HEK293 (cell line): Measurements from ENCODE around the gene ENO3.

Source experiments
- GLIS1 ChIP-seq: fragments of 450-650 bp; formaldehyde crosslinking; IDR thresholded peaks from 2 replicates; pipeline ENCODE4 v1.5.1; 2016; ENCODE audit warnings: missing biosample characterization, missing genetic modification characterization
- KLF7 ChIP-seq: fragments of 450-650 bp; formaldehyde crosslinking; IDR thresholded peaks from 2 replicates; pipeline ENCODE4 v1.5.1; 2016; ENCODE audit warnings: missing biosample characterization, missing genetic modification characterization, borderline replicate concordance
- SP2 ChIP-seq: fragments of 450-650 bp; formaldehyde crosslinking; IDR thresholded peaks from 2 replicates; pipeline ENCODE4 v1.5.1; 2016; ENCODE audit warnings: missing biosample characterization, missing genetic modification characterization
- ZNF146 ChIP-seq: fragments of 450-650 bp; formaldehyde crosslinking; IDR thresholded peaks from 2 replicates; pipeline ENCODE4 v1.5.1; 2016; ENCODE audit warnings: missing biosample characterization, missing genetic modification characterization
- ZNF2 ChIP-seq: fragments of 450-650 bp; formaldehyde crosslinking; IDR thresholded peaks from 2 replicates; pipeline ENCODE4 v1.5.1; 2016; ENCODE audit warnings: missing biosample characterization, missing genetic modification characterization
- ZNF324 ChIP-seq: fragments of 450-650 bp; formaldehyde crosslinking; IDR thresholded peaks from 2 replicates; pipeline ENCODE4 v1.5.1; 2016; ENCODE audit warnings: missing biosample characterization, missing genetic modification characterization
- ZNF335 ChIP-seq: fragments of 450-650 bp; formaldehyde crosslinking; conservative IDR thresholded peaks from 2 replicates; pipeline ENCODE4 v1.5.1; 2016; ENCODE audit warnings: missing biosample characterization, missing genetic modification characterization
- ZNF560 ChIP-seq: fragments of 450-650 bp; formaldehyde crosslinking; IDR thresholded peaks from 2 replicates; pipeline ENCODE4 v1.5.1; 2017; ENCODE audit warnings: missing biosample characterization, missing genetic modification characterization, borderline replicate concordance
- ZNF585B ChIP-seq: fragments of 450-650 bp; formaldehyde crosslinking; IDR thresholded peaks from 2 replicates; pipeline ENCODE4 v1.5.1; 2016; ENCODE audit warnings: missing biosample characterization, missing genetic modification characterization
- ZNF677 ChIP-seq: fragments of 450-650 bp; IDR thresholded peaks from 2 replicates; pipeline ENCODE4 v1.5.0; 2018; ENCODE audit warnings: missing biosample characterization, mild to moderate bottlenecking, missing genetic modification characterization, moderate library complexity
- ZSCAN23 ChIP-seq: fragments of 450-650 bp; formaldehyde crosslinking; IDR thresholded peaks from 2 replicates; pipeline ENCODE4 v1.5.1; 2016; ENCODE audit warnings: missing biosample characterization, missing genetic modification characterization
- ZXDB ChIP-seq: fragments of 450-650 bp; formaldehyde crosslinking; IDR thresholded peaks from 2 replicates; pipeline ENCODE4 v1.5.1; 2016; ENCODE audit warnings: missing biosample characterization, missing genetic modification characterization
- TF ChIP-seq, protein P1 (sequence below): fragments of 450-650 bp; formaldehyde crosslinking; conservative IDR thresholded peaks from 2 replicates; pipeline ENCODE4 v1.5.1; 2016; ENCODE audit warnings: low read depth, missing biosample characterization, missing genetic modification characterization
- TF ChIP-seq, protein P2 (sequence below): fragments of 450-650 bp; formaldehyde crosslinking; IDR thresholded peaks from 2 replicates; pipeline ENCODE4 v1.5.1; 2016; ENCODE audit warnings: missing biosample characterization, missing genetic modification characterization
- TF ChIP-seq, protein P3 (sequence below): fragments of 450-650 bp; formaldehyde crosslinking; IDR thresholded peaks from 2 replicates; pipeline ENCODE4 v1.5.1; 2016; ENCODE audit warnings: missing biosample characterization, missing genetic modification characterization
- TF ChIP-seq, protein P4 (sequence below): fragments of 450-650 bp; formaldehyde crosslinking; IDR thresholded peaks from 2 replicates; pipeline ENCODE4 v1.5.1; 2016; ENCODE audit warnings: missing biosample characterization, missing genetic modification characterization
- TF ChIP-seq, protein P5 (sequence below): fragments of 450-650 bp; formaldehyde crosslinking; IDR thresholded peaks from 2 replicates; pipeline ENCODE4 v1.5.1; 2016; ENCODE audit warnings: missing biosample characterization, missing genetic modification characterization
- TF ChIP-seq, protein P6 (sequence below): IDR thresholded peaks from 2 replicates; pipeline ENCODE4 v1.6.1; 2011; ENCODE audit warnings: mild to moderate bottlenecking, low read depth, low read length, borderline replicate concordance
- TF ChIP-seq, protein P7 (sequence below): fragments of 450-650 bp; formaldehyde crosslinking; IDR thresholded peaks from 2 replicates; pipeline ENCODE4 v1.5.1; 2016; ENCODE audit warnings: missing biosample characterization, missing genetic modification characterization
- TF ChIP-seq, protein P8 (sequence below): fragments of 450-650 bp; formaldehyde crosslinking; IDR thresholded peaks from 2 replicates; pipeline ENCODE4 v1.5.0; 2017; ENCODE audit warnings: missing biosample characterization, missing genetic modification characterization, borderline replicate concordance
- TF ChIP-seq, protein P9 (sequence below): fragments of 450-650 bp; formaldehyde crosslinking; IDR thresholded peaks from 2 replicates; pipeline ENCODE4 v1.5.1; 2016; ENCODE audit warnings: missing biosample characterization, missing genetic modification characterization

ENO3 gene

DNA sequence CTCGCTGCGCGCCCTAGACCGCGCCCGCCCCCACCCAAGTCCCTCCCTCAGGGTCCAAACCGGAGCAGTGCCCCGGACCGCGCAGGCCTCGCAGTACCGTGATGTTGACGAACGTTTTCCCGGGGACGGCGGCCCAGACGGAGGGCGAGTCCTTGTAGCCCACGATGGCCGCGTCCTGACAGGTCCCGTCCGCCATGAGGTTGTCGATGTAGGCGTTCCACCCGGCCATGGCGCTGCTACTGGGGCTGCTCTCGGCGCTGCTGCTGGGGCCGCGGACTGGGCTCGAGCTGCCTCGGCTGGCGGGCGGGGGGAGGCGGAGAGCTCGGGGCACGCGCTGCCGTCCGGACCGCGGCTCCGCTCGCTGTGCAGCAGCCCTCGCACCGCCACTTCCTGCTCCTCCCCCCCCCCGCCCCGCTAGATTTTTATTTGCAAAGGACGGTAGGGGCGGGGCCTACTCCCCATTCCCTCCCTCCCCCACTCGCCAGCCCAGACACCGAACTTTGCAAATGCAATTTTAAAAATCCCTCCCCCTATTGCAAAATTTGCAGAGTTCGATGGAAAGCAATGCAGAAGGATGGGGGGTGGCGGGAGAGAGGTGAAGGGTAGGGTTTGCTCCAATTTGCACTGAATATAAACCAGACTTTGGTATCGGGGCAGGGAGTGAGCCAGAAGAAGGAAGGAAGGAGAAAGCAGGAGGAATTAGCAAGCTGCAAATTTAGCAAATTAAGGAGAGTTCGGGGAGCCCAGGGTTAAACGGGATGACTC, 2.6 kb upstream of the ENO3 start, which contains the start of gene PFN1 (continued):
- TF ChIP-seq, protein P1, sequence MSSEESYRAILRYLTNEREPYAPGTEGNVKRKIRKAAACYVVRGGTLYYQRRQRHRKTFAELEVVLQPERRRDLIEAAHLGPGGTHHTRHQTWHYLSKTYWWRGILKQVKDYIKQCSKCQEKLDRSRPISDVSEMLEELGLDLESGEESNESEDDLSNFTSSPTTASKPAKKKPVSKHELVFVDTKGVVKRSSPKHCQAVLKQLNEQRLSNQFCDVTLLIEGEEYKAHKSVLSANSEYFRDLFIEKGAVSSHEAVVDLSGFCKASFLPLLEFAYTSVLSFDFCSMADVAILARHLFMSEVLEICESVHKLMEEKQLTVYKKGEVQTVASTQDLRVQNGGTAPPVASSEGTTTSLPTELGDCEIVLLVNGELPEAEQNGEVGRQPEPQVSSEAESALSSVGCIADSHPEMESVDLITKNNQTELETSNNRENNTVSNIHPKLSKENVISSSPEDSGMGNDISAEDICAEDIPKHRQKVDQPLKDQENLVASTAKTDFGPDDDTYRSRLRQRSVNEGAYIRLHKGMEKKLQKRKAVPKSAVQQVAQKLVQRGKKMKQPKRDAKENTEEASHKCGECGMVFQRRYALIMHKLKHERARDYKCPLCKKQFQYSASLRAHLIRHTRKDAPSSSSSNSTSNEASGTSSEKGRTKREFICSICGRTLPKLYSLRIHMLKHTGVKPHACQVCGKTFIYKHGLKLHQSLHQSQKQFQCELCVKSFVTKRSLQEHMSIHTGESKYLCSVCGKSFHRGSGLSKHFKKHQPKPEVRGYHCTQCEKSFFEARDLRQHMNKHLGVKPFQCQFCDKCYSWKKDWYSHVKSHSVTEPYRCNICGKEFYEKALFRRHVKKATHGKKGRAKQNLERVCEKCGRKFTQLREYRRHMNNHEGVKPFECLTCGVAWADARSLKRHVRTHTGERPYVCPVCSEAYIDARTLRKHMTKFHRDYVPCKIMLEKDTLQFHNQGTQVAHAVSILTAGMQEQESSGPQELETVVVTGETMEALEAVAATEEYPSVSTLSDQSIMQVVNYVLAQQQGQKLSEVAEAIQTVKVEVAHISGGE (tag by site-specific recombination), result peak; percentile 92
- TF ChIP-seq, protein P2, sequence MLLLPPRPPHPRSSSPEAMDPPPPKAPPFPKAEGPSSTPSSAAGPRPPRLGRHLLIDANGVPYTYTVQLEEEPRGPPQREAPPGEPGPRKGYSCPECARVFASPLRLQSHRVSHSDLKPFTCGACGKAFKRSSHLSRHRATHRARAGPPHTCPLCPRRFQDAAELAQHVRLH (tag by site-specific recombination), result peak; percentile 37; the same call in 1 of the 2 replicates
- peak; percentile 85 for TF ChIP-seq ZSCAN23
- peak; percentile 5; the same call in 1 of the 2 replicates for TF ChIP-seq ZXDB
- TF ChIP-seq, protein P3, sequence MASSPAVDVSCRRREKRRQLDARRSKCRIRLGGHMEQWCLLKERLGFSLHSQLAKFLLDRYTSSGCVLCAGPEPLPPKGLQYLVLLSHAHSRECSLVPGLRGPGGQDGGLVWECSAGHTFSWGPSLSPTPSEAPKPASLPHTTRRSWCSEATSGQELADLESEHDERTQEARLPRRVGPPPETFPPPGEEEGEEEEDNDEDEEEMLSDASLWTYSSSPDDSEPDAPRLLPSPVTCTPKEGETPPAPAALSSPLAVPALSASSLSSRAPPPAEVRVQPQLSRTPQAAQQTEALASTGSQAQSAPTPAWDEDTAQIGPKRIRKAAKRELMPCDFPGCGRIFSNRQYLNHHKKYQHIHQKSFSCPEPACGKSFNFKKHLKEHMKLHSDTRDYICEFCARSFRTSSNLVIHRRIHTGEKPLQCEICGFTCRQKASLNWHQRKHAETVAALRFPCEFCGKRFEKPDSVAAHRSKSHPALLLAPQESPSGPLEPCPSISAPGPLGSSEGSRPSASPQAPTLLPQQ (tag by site-specific recombination), result 0 out of 2 replicates have a peak, but pooled peaks have one; percentile 18
- 0 out of 2 replicates have a peak, but pooled peaks have one; percentile 11 for TF ChIP-seq ZNF2 (tag by site-specific recombination)
- TF ChIP-seq SP2 (tag by site-specific recombination), result peak; percentile 14
- peak; percentile 34; the same call in 1 of the 2 replicates for TF ChIP-seq KLF7 (tag by site-specific recombination)
- TF ChIP-seq ZNF146 (tag by site-specific recombination), result peak; percentile 13; the same call in 1 of the 2 replicates
- peak; percentile 13; the same call in 1 of the 2 replicates for TF ChIP-seq GLIS1 (tag by site-specific recombination)
- TF ChIP-seq, protein P4, sequence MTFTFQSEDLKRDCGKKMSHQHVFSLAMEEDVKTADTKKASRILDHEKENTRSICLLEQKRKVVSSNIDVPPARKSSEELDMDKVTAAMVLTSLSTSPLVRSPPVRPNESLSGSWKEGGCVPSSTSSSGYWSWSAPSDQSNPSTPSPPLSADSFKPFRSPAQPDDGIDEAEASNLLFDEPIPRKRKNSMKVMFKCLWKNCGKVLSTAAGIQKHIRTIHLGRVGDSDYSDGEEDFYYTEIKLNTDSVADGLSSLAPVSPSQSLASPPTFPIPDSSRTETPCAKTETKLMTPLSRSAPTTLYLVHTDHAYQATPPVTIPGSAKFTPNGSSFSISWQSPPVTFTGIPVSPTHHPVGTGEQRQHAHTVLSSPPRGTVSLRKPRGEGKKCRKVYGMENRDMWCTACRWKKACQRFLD (tag by site-specific recombination), result no peak
- TF ChIP-seq, protein P5, sequence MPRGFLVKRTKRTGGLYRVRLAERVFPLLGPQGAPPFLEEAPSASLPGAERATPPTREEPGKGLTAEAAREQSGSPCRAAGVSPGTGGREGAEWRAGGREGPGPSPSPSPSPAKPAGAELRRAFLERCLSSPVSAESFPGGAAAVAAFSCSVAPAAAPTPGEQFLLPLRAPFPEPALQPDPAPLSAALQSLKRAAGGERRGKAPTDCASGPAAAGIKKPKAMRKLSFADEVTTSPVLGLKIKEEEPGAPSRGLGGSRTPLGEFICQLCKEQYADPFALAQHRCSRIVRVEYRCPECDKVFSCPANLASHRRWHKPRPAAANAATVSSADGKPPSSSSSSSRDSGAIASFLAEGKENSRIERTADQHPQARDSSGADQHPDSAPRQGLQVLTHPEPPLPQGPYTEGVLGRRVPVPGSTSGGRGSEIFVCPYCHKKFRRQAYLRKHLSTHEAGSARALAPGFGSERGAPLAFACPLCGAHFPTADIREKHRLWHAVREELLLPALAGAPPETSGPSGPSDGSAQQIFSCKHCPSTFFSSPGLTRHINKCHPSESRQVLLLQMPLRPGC (tag by site-specific recombination), result no peak
- TF ChIP-seq, protein P6, sequence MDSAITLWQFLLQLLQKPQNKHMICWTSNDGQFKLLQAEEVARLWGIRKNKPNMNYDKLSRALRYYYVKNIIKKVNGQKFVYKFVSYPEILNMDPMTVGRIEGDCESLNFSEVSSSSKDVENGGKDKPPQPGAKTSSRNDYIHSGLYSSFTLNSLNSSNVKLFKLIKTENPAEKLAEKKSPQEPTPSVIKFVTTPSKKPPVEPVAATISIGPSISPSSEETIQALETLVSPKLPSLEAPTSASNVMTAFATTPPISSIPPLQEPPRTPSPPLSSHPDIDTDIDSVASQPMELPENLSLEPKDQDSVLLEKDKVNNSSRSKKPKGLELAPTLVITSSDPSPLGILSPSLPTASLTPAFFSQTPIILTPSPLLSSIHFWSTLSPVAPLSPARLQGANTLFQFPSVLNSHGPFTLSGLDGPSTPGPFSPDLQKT, result no peak
- TF ChIP-seq, protein P7, sequence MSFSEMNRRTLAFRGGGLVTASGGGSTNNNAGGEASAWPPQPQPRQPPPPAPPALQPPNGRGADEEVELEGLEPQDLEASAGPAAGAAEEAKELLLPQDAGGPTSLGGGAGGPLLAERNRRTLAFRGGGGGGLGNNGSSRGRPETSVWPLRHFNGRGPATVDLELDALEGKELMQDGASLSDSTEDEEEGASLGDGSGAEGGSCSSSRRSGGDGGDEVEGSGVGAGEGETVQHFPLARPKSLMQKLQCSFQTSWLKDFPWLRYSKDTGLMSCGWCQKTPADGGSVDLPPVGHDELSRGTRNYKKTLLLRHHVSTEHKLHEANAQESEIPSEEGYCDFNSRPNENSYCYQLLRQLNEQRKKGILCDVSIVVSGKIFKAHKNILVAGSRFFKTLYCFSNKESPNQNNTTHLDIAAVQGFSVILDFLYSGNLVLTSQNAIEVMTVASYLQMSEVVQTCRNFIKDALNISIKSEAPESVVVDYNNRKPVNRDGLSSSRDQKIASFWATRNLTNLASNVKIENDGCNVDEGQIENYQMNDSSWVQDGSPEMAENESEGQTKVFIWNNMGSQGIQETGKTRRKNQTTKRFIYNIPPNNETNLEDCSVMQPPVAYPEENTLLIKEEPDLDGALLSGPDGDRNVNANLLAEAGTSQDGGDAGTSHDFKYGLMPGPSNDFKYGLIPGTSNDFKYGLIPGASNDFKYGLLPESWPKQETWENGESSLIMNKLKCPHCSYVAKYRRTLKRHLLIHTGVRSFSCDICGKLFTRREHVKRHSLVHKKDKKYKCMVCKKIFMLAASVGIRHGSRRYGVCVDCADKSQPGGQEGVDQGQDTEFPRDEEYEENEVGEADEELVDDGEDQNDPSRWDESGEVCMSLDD (tag by site-specific recombination), result peak; percentile 75
- no peak for TF ChIP-seq ZNF560 (tag by site-specific recombination)
- peak; percentile 94 for TF ChIP-seq ZNF324 (tag by site-specific recombination)
- no peak for TF ChIP-seq ZNF677 (tag by site-specific recombination)
- TF ChIP-seq, protein P8, sequence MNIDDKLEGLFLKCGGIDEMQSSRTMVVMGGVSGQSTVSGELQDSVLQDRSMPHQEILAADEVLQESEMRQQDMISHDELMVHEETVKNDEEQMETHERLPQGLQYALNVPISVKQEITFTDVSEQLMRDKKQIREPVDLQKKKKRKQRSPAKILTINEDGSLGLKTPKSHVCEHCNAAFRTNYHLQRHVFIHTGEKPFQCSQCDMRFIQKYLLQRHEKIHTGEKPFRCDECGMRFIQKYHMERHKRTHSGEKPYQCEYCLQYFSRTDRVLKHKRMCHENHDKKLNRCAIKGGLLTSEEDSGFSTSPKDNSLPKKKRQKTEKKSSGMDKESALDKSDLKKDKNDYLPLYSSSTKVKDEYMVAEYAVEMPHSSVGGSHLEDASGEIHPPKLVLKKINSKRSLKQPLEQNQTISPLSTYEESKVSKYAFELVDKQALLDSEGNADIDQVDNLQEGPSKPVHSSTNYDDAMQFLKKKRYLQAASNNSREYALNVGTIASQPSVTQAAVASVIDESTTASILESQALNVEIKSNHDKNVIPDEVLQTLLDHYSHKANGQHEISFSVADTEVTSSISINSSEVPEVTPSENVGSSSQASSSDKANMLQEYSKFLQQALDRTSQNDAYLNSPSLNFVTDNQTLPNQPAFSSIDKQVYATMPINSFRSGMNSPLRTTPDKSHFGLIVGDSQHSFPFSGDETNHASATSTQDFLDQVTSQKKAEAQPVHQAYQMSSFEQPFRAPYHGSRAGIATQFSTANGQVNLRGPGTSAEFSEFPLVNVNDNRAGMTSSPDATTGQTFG, result no peak
- TF ChIP-seq, protein P9, sequence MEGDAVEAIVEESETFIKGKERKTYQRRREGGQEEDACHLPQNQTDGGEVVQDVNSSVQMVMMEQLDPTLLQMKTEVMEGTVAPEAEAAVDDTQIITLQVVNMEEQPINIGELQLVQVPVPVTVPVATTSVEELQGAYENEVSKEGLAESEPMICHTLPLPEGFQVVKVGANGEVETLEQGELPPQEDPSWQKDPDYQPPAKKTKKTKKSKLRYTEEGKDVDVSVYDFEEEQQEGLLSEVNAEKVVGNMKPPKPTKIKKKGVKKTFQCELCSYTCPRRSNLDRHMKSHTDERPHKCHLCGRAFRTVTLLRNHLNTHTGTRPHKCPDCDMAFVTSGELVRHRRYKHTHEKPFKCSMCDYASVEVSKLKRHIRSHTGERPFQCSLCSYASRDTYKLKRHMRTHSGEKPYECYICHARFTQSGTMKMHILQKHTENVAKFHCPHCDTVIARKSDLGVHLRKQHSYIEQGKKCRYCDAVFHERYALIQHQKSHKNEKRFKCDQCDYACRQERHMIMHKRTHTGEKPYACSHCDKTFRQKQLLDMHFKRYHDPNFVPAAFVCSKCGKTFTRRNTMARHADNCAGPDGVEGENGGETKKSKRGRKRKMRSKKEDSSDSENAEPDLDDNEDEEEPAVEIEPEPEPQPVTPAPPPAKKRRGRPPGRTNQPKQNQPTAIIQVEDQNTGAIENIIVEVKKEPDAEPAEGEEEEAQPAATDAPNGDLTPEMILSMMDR (tag by site-specific recombination), result 0 out of 2 replicates have a peak, but pooled peaks have one; percentile 22
- TF ChIP-seq ZNF335, result peak; percentile 95
- peak; percentile 2; the same call in 1 of the 2 replicates for TF ChIP-seq ZNF585B (tag by site-specific recombination)
